ENCODE measurements around the gene CDH13. TPM values are rescaled to one million over a fixed set of nuclear protein-coding genes. Genes with fewer than 3 reads are reported as not detected.

Gene CDH13
- polyA plus RNA-seq, 2 of the 4 experiments (the other 2 are of a cell fraction): not detected

DNA sequence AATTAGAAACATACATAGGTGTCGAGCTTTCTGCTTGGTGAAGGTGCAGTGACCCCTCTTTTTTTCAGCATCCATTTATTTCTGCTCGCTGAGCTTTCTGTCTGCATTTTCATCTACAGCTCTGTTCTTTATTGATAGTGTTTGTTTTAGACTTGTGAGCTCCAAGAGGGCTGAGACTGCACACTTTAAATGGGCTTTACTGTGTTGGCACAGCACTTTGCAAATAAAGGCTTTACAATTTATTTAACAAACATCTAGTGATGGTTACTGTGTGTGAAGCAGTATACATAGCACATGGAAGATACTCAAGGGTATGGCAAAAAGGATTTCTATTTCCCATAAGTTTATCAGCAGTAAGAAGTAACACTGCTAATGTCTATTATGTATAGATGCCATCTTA lies 617.3 kb downstream of the CDH13 start:
- TF ChIP-seq HOXB13 (CRISPR knock-in tag; IDR thresholded peaks at IDR 0.05; ENCODE audit: low read depth): no peak
- no peak for TF ChIP-seq CHD2 (IDR thresholded peaks at IDR 0.05; ENCODE audit: low read length, partially characterized antibody)
- no peak for TF ChIP-seq HOXA7 (CRISPR knock-in tag; IDR thresholded peaks at IDR 0.05)
- TF ChIP-seq, protein P1, sequence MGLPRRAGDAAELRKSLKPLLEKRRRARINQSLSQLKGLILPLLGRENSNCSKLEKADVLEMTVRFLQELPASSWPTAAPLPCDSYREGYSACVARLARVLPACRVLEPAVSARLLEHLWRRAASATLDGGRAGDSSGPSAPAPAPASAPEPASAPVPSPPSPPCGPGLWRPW (IDR thresholded peaks at IDR 0.05): no peak
- TF ChIP-seq, protein P2, sequence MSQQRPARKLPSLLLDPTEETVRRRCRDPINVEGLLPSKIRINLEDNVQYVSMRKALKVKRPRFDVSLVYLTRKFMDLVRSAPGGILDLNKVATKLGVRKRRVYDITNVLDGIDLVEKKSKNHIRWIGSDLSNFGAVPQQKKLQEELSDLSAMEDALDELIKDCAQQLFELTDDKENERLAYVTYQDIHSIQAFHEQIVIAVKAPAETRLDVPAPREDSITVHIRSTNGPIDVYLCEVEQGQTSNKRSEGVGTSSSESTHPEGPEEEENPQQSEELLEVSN (IDR thresholded peaks at IDR 0.05; ENCODE audit: borderline replicate concordance, low read depth): no peak
- no peak for TF ChIP-seq MAFK (IDR thresholded peaks at IDR 0.05; ENCODE audit: partially characterized antibody)
- no peak for TF ChIP-seq BHLHE40 (IDR thresholded peaks at IDR 0.05; ENCODE audit: low read depth, low read length)
- no peak for TF ChIP-seq EP300 (IDR thresholded peaks at IDR 0.05)
- ATAC-seq (no peak), FAIRE-seq (no peak), DNase-seq (ENCODE audit: low read depth in 1 of 2, low spot score in 1 of 2) (no peak)
- 2% methylated on average over 2 of the region's 2 CpGs for WGBS (ENCODE audit: missing lambda C conversion rate)
- H3K9me3 ChIP-seq: no peaks in the 10 kb centered on the region
- H3K4me2 ChIP-seq: no peak overlapping the region
- H3K27ac ChIP-seq: no peak overlapping the region
- no peak overlapping the region for H3K4me3 ChIP-seq
- CTCF ChIA-PET: no interaction called here
- POLR2A ChIA-PET: no interaction called here
- H3K4me1 ChIP-seq: no peaks in the 10 kb centered on the region

DNA sequence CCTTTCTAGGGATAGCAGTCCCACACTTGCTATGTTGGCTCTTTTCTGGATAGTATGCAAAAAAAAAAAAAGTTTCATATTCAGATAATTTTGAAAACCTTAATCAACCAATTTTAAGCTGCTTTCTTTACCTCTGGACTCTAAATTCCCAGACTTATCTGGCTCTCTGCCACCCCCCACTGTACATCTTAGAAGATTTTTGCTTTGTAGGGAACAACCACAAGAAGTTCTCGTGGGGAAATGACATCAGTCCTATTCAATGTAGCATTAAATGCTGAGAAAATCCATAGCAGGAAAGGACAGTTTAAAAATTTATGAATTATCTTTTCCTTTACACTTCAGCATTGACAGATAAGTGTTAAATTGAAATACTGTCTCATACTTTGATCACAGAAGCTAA lies 618.3 kb downstream of the CDH13 start:
- WGBS (ENCODE audit: missing lambda C conversion rate): 7% methylated on average over 1 of the region's 1 CpG
- TF ChIP-seq RAD21 (conservative IDR thresholded peaks at IDR 0.05 in 1 of 2, IDR thresholded peaks at IDR 0.05 in 1 of 2) (no peak), JUN (IDR thresholded peaks at IDR 0.05) (no peak), TP53 (CRISPR knock-in tag; IDR thresholded peaks at IDR 0.05) (no peak), ZNF302 (CRISPR knock-in tag; IDR thresholded peaks at IDR 0.05) (no peak), EP300 (IDR thresholded peaks at IDR 0.05) (no peak), HOXB5 (CRISPR knock-in tag; IDR thresholded peaks at IDR 0.05) (no peak), CBX2 (IDR thresholded peaks at IDR 0.05; ENCODE audit: borderline replicate concordance, low read depth) (no peak), TFCP2L1 (CRISPR knock-in tag; IDR thresholded peaks at IDR 0.05) (no peak), FOSB (CRISPR knock-in tag; IDR thresholded peaks at IDR 0.05) (no peak), RCOR1 (IDR thresholded peaks at IDR 0.05; ENCODE audit: low read depth, low read length) (no peak), PHF8 (IDR thresholded peaks at IDR 0.05; ENCODE audit: borderline replicate concordance, low read depth) (no peak)
- TF ChIP-seq, protein P3, sequence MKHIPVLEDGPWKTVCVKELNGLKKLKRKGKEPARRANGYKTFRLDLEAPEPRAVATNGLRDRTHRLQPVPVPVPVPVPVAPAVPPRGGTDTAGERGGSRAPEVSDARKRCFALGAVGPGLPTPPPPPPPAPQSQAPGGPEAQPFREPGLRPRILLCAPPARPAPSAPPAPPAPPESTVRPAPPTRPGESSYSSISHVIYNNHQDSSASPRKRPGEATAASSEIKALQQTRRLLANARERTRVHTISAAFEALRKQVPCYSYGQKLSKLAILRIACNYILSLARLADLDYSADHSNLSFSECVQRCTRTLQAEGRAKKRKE (CRISPR knock-in tag; IDR thresholded peaks at IDR 0.05; ENCODE audit: low read depth): no peak
- ATAC-seq: no peak

DNA sequence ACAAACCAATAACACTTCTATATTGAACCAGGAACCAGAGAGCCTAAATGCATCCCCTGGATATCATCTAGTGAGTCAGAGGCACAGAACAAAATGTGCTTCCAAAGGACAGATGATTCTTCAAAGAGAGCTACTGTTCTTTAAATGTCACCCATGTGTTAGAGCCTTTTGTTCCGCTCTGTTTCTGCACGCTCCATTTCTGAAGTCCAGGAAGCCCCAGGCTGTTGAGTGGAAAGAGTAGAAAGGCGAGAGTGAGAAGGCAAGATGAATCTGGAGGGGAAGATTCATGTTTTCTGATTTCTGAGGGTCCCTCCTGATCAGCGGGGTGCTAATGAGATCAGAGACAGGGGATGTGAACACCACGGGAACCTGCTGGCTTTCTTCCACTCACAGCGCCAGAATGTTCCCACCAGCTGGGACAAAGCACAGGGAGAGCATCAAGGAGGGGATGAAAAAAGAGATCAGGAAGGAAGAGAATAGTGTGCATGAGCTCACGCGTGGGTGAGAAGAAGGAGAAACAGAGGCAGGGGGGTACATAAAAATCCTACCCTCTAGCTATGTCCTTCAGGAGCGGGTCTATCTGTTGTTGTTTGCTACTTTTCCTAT lies 621.1 kb downstream of the CDH13 start:
- no peaks in the 10 kb centered on the region for H3K4me1 ChIP-seq
- FAIRE-seq (no peak), DNase-seq (ENCODE audit: low read depth in 1 of 2, low spot score in 1 of 2) (no peak), ATAC-seq (no peak)
- no peak for TF ChIP-seq SMC3 (IDR thresholded peaks at IDR 0.05)
- no peak for TF ChIP-seq NPAS2 (CRISPR knock-in tag; IDR thresholded peaks at IDR 0.05; ENCODE audit: borderline replicate concordance)
- no peak for TF ChIP-seq HDAC2 (IDR thresholded peaks at IDR 0.05)
- TF ChIP-seq CHD2 (IDR thresholded peaks at IDR 0.05; ENCODE audit: low read length, partially characterized antibody): no peak
- TF ChIP-seq GATA3 (IDR thresholded peaks at IDR 0.05; ENCODE audit: borderline replicate concordance): no peak
- no peak for TF ChIP-seq FOXS1 (CRISPR knock-in tag; IDR thresholded peaks at IDR 0.05)
- TF ChIP-seq, protein P4, sequence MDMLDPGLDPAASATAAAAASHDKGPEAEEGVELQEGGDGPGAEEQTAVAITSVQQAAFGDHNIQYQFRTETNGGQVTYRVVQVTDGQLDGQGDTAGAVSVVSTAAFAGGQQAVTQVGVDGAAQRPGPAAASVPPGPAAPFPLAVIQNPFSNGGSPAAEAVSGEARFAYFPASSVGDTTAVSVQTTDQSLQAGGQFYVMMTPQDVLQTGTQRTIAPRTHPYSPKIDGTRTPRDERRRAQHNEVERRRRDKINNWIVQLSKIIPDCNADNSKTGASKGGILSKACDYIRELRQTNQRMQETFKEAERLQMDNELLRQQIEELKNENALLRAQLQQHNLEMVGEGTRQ (IDR thresholded peaks at IDR 0.05): no peak
- no peak for TF ChIP-seq CEBPB (IDR thresholded peaks at IDR 0.05)
- TF ChIP-seq FOSL2 (IDR thresholded peaks at IDR 0.05): no peak
- no peak for TF ChIP-seq FOSL2 (CRISPR knock-in tag; IDR thresholded peaks at IDR 0.05)
- TF ChIP-seq TP53 (CRISPR knock-in tag; IDR thresholded peaks at IDR 0.05): no peak
- TF ChIP-seq MYC (IDR thresholded peaks at IDR 0.05; ENCODE audit: borderline replicate concordance, low read length): no peak
- TF ChIP-seq HOXA7 (CRISPR knock-in tag; IDR thresholded peaks at IDR 0.05): no peak
- ChIA-PET POLR2A (no interaction called here), CTCF (no interaction called here)
- H3K4me3 ChIP-seq: no peak overlapping the region
- no peaks in the 10 kb centered on the region for H3K9me3 ChIP-seq
- WGBS (ENCODE audit: missing lambda C conversion rate): 22% methylated on average over 9 of the region's 9 CpGs
- H3K27ac ChIP-seq: no peak overlapping the region
- H3K4me2 ChIP-seq: no peak overlapping the region

More for the DNA sequence above, 618.3 kb downstream of the CDH13 start:
- H3K27ac ChIP-seq: no peak overlapping the region
- no peak for FAIRE-seq
- H3K9me3 ChIP-seq: no peaks in the 10 kb centered on the region
- ChIA-PET CTCF (interaction anchor here (1.8 kb wide), 1 partner anchor 10 kb away, joined by 3 read pairs; no protein-coding TSS in a partner anchor), POLR2A (no interaction called here)
- no peaks in the 10 kb centered on the region for H3K4me1 ChIP-seq
- no peak overlapping the region for H3K4me2 ChIP-seq
- H3K4me3 ChIP-seq: no peak overlapping the region
- no peak for DNase-seq (ENCODE audit: low read depth in 1 of 2, low spot score in 1 of 2)
